HepG2 (cell line): ENCODE measurements around the gene MLLT1. TPM values are rescaled to one million over a fixed set of nuclear protein-coding genes. Genes with fewer than 3 reads are reported as not detected.

Experiments
- ATF7-NPFF ChIP-seq: sonication (generic); formaldehyde crosslinking; IDR thresholded peaks from 2 replicates; pipeline ENCODE4 v1.8.1; 2023; ENCODE audit warnings: mild to moderate bottlenecking, low read depth, missing genetic modification reagents, moderate library complexity
- CHD2 ChIP-seq: IDR thresholded peaks from 2 replicates; pipeline ENCODE4 v1.6.1; 2011; ENCODE audit warnings: low read depth, low read length, improper control_type of control experiment
- FOSL2 ChIP-seq: sonication (generic); formaldehyde crosslinking; IDR thresholded peaks from 2 replicates; pipeline ENCODE4 v1.4.0; 2020; ENCODE audit warnings: missing genetic modification reagents
- GATAD2A ChIP-seq: IDR thresholded peaks from 2 replicates; pipeline ENCODE4 v1.6.1; 2016
- HDAC2 ChIP-seq: sonication (generic); formaldehyde crosslinking; IDR thresholded peaks from 2 replicates; pipeline ENCODE4 v1.4.0; 2020; ENCODE audit warnings: missing genetic modification reagents
- KLF11 ChIP-seq: IDR thresholded peaks from 2 replicates; pipeline ENCODE4 v1.6.1; 2016; ENCODE audit warnings: missing compliant biosample characterization
- MBNL3 ChIP-seq: fragments of 250-450 bp; sonication (Bioruptor Pico); conservative IDR thresholded peaks from 2 replicates; pipeline ENCODE4 v1.8.0; 2022; ENCODE audit warnings: mild to moderate bottlenecking, inconsistent platforms
- SPEN ChIP-seq: sonication (generic); formaldehyde crosslinking; IDR thresholded peaks from 2 replicates; pipeline ENCODE4 v1.5.1; 2020; ENCODE audit warnings: low read depth, mild to moderate bottlenecking, missing genetic modification reagents
- TBX2 ChIP-seq: sonication (generic); formaldehyde crosslinking; IDR thresholded peaks from 2 replicates; pipeline ENCODE4 v1.5.0; 2020; ENCODE audit warnings: missing genetic modification reagents, mild to moderate bottlenecking, borderline replicate concordance
- TCF12 ChIP-seq, 2 experiments: fragments of 450-650 bp in 1 of 2; sonication (generic) in 1 of 2; formaldehyde crosslinking in 1 of 2; IDR thresholded peaks; 2 replicates each; pipeline versions ENCODE4 v1.6.1 to v1.8.0; 2017 to 2022; ENCODE audit warnings: antibody characterized with exemption in 1 of 2, mild to moderate bottlenecking in 1 of 2, missing genetic modification reagents in 1 of 2, moderate library complexity in 1 of 2
- TGIF2 ChIP-seq: IDR thresholded peaks from 2 replicates; pipeline ENCODE4 v1.6.1; 2016; ENCODE audit warnings: control low read depth, missing compliant biosample characterization
- WIZ ChIP-seq: sonication (generic); formaldehyde crosslinking; IDR thresholded peaks from 2 replicates; pipeline ENCODE4 v1.5.1; 2020; ENCODE audit warnings: mild to moderate bottlenecking, missing genetic modification reagents
- ZNF138 ChIP-seq: sonication (generic); formaldehyde crosslinking; IDR thresholded peaks from 2 replicates; pipeline ENCODE4 v1.5.0; 2020; ENCODE audit warnings: mild to moderate bottlenecking, low read depth, missing genetic modification reagents
- ZNF274 ChIP-seq: sonication (generic); formaldehyde crosslinking; IDR thresholded peaks from 2 replicates; pipeline ENCODE4 v1.5.1; 2020; ENCODE audit warnings: mild to moderate bottlenecking, missing genetic modification reagents
- ZNF75D ChIP-seq: sonication (generic); formaldehyde crosslinking; IDR thresholded peaks from 2 replicates; pipeline ENCODE4 v1.8.1; 2023; ENCODE audit warnings: missing genetic modification reagents, mild to moderate bottlenecking, borderline replicate concordance
- polyA plus RNA-seq, 8 experiments: library from polyadenylated mRNA; depleted of rRNA in 3 of 8; stranded (reverse) in 7 of 8; unstranded in 1 of 8; fragments of >200 nt; fragmentation: Illumina TruSeq in 4 of 8; extraction: Trizol in 4 of 8; gene quantifications; 2 replicates each; pipeline versions ENCODE4 v1.2.1 to v1.2.3, GENCODE V29; 2011 to 2016; ENCODE audit warnings: low read depth in 4 of 8, missing spikeins in 1 of 8, mixed read lengths in 1 of 8; ENCODE audit not compliant: insufficient read depth in 1 of 8
- total RNA-seq, 5 experiments: library from RNA; depleted of rRNA; stranded (reverse); fragments of >200 nt; fragmentation: Illumina TruSeq; extraction: Trizol; gene quantifications; 2 replicates each; pipeline ENCODE4 v1.2.3, GENCODE V29; 2016; ENCODE audit warnings: low read depth in 1 of 5
- TF ChIP-seq, protein P1 (sequence below): IDR thresholded peaks from 2 replicates; pipeline ENCODE4 v1.6.1; 2016; ENCODE audit warnings: low read depth, control low read depth
- TF ChIP-seq, protein P2 (sequence below): sonication (generic); formaldehyde crosslinking; conservative IDR thresholded peaks from 2 replicates; pipeline ENCODE4 v1.4.0; 2020; ENCODE audit warnings: missing genetic modification reagents
- TF ChIP-seq, protein P3 (sequence below): sonication (generic); formaldehyde crosslinking; IDR thresholded peaks from 2 replicates; pipeline ENCODE4 v1.8.0; 2023; ENCODE audit warnings: mild to moderate bottlenecking, missing genetic modification reagents
- TF ChIP-seq, protein P4 (sequence below): sonication (generic); formaldehyde crosslinking; IDR thresholded peaks from 2 replicates; pipeline ENCODE4 v1.4.0; 2020; ENCODE audit warnings: missing genetic modification reagents
- TF ChIP-seq, protein P5 (sequence below): IDR thresholded peaks from 2 replicates; pipeline ENCODE4 v1.6.1; 2016; ENCODE audit warnings: missing compliant biosample characterization, missing genetic modification reagents, borderline replicate concordance
- TF ChIP-seq, protein P6 (sequence below): sonication (generic); formaldehyde crosslinking; IDR thresholded peaks from 2 replicates; pipeline ENCODE4 v1.4.0; 2020; ENCODE audit warnings: missing genetic modification reagents

Gene MLLT1
- total and polyA plus RNA-seq, 2 of the 13 experiments (the other 11 are each of a cell fraction or from before 2014, with no cell fraction given): 11.7 to 12.2 TPM

DNA sequence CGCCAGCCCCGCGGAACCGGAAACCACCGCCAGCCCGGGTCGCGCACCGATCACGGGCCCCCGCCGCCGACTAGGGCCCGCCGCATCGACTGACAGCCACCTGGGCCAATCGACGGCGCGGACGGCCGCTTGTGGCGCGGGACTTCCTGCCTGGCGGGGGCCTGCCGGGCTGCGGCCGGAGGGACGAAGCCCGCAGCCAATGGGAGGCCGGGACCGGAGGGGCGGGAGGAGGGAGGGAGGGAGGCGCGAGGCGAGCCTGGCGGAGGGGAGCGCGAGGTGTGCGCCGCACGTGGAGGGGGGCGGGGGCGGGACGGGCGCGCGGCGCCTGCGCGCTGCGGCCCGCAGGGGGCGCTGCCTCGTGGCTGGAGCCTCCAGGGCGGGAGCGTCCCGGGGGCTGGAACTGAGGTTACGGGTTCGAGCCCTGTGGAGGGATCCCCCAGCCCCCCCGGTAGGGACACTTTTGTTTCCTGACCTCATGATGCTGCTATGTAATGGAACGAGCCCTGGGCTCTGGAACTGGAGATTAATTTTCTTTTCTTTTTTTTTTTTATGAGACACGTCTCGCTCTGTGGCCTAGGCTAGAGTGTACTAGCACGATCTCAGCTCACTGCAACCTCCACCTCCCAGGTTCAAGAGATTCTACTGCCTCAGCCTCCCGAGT is at the start of gene MLLT1 (continued):
- TF ChIP-seq TBX2 (CRISPR knock-in tag) (peak; percentile 58; the same call in 1 of the 2 replicates), MBNL3 (CRISPR knock-in tag) (0 out of 2 replicates have a peak, but pooled peaks have one; percentile 57), FOSL2 (CRISPR knock-in tag) (peak; percentile 33; the same call in 1 of the 2 replicates), ATF7-NPFF (CRISPR knock-in tag) (0 out of 2 replicates have a peak, but pooled peaks have one; percentile 21), TGIF2 (peak; percentile 79; the same call in 1 of the 2 replicates), HDAC2 (CRISPR knock-in tag) (peak; percentile 53), KLF11 (CRISPR knock-in tag) (0 out of 2 replicates have a peak, but pooled peaks have one; percentile 33), SPEN (CRISPR knock-in tag) (peak; percentile 76), ZNF75D (CRISPR knock-in tag) (peak; percentile 46; the same call in 1 of the 2 replicates), GATAD2A (0 out of 2 replicates have a peak, but pooled peaks have one; percentile 30), TCF12 (IDR thresholded peaks at IDR 0.05) (no peak), TCF12 (CRISPR knock-in tag; IDR thresholded peaks at IDR 0.05) (no peak), WIZ (CRISPR knock-in tag) (0 out of 2 replicates have a peak, but pooled peaks have one; percentile 25), ZNF274 (CRISPR knock-in tag) (0 out of 2 replicates have a peak, but pooled peaks have one; percentile 46), CHD2 (peak; percentile 56), ZNF138 (CRISPR knock-in tag) (peak; percentile 31; the same call in 1 of the 2 replicates)
- TF ChIP-seq, protein P1, sequence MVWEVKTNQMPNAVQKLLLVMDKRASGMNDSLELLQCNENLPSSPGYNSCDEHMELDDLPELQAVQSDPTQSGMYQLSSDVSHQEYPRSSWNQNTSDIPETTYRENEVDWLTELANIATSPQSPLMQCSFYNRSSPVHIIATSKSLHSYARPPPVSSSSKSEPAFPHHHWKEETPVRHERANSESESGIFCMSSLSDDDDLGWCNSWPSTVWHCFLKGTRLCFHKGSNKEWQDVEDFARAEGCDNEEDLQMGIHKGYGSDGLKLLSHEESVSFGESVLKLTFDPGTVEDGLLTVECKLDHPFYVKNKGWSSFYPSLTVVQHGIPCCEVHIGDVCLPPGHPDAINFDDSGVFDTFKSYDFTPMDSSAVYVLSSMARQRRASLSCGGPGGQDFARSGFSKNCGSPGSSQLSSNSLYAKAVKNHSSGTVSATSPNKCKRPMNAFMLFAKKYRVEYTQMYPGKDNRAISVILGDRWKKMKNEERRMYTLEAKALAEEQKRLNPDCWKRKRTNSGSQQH (CRISPR knock-in tag): peak; percentile 65; the same call in 1 of the 2 replicates
- TF ChIP-seq, protein P2, sequence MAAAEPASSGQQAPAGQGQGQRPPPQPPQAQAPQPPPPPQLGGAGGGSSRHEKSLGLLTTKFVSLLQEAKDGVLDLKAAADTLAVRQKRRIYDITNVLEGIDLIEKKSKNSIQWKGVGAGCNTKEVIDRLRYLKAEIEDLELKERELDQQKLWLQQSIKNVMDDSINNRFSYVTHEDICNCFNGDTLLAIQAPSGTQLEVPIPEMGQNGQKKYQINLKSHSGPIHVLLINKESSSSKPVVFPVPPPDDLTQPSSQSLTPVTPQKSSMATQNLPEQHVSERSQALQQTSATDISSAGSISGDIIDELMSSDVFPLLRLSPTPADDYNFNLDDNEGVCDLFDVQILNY: peak; percentile 67; the same call in 1 of the 2 replicates
- TF ChIP-seq, protein P3, sequence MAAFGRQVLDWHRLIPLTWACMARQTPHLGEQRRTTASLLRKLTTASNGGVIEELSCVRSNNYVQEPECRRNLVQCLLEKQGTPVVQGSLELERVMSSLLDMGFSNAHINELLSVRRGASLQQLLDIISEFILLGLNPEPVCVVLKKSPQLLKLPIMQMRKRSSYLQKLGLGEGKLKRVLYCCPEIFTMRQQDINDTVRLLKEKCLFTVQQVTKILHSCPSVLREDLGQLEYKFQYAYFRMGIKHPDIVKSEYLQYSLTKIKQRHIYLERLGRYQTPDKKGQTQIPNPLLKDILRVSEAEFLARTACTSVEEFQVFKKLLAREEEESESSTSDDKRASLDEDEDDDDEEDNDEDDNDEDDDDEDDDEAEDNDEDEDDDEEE (CRISPR knock-in tag): 0 out of 2 replicates have a peak, but pooled peaks have one; percentile 54
- TF ChIP-seq, protein P4, sequence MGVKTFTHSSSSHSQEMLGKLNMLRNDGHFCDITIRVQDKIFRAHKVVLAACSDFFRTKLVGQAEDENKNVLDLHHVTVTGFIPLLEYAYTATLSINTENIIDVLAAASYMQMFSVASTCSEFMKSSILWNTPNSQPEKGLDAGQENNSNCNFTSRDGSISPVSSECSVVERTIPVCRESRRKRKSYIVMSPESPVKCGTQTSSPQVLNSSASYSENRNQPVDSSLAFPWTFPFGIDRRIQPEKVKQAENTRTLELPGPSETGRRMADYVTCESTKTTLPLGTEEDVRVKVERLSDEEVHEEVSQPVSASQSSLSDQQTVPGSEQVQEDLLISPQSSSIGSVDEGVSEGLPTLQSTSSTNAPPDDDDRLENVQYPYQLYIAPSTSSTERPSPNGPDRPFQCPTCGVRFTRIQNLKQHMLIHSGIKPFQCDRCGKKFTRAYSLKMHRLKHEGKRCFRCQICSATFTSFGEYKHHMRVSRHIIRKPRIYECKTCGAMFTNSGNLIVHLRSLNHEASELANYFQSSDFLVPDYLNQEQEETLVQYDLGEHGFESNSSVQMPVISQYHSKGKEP (CRISPR knock-in tag): peak; percentile 41; the same call in 1 of the 2 replicates
- TF ChIP-seq, protein P5, sequence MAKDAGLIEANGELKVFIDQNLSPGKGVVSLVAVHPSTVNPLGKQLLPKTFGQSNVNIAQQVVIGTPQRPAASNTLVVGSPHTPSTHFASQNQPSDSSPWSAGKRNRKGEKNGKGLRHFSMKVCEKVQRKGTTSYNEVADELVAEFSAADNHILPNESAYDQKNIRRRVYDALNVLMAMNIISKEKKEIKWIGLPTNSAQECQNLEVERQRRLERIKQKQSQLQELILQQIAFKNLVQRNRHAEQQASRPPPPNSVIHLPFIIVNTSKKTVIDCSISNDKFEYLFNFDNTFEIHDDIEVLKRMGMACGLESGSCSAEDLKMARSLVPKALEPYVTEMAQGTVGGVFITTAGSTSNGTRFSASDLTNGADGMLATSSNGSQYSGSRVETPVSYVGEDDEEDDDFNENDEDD (CRISPR knock-in tag): peak; percentile 94; the same call in 1 of the 2 replicates
- TF ChIP-seq, protein P6, sequence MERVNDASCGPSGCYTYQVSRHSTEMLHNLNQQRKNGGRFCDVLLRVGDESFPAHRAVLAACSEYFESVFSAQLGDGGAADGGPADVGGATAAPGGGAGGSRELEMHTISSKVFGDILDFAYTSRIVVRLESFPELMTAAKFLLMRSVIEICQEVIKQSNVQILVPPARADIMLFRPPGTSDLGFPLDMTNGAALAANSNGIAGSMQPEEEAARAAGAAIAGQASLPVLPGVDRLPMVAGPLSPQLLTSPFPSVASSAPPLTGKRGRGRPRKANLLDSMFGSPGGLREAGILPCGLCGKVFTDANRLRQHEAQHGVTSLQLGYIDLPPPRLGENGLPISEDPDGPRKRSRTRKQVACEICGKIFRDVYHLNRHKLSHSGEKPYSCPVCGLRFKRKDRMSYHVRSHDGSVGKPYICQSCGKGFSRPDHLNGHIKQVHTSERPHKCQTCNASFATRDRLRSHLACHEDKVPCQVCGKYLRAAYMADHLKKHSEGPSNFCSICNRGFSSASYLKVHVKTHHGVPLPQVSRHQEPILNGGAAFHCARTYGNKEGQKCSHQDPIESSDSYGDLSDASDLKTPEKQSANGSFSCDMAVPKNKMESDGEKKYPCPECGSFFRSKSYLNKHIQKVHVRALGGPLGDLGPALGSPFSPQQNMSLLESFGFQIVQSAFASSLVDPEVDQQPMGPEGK (CRISPR knock-in tag): peak; percentile 87
